HG03025 (cell line): ENCODE data around the gene PKN2.

Experiments used
- ATAC-seq: cut with Tn5 transposase; IDR thresholded peaks from one replicate; pipeline ENCODE4 v1.9.1; 2021; ENCODE audit warnings: mild to moderate bottlenecking, moderate library complexity; ENCODE audit not compliant: unreplicated experiment, low FRiP score

PKN2 gene

GRCh38 chr1:88683541-88684481 is at the start of gene PKN2:
TSS of gene PKN2 (plus strand) at chr1:88684273. CDS start at chr1:88684581, 308 bp downstream.
- ATAC-seq, result peak; percentile 89

- no peak for ATAC-seq
Observed at GRCh38 chr1:88634538-88634937, 49.5 kb upstream of the PKN2 start.

- ATAC-seq, result no peak
Observed at GRCh38 chr1:88640060-88640459, 44.0 kb upstream of the PKN2 start.

GRCh38 chr1:88645886-88646285 is 38.2 kb upstream of the PKN2 start:
- ATAC-seq, result no peak

GRCh38 chr1:88646476-88647248 is 37.4 kb upstream of the PKN2 start:
- ATAC-seq, result no peak

GRCh38 chr1:88647249-88647645 is 36.8 kb upstream of the PKN2 start:
- no peak for ATAC-seq

GRCh38 chr1:88647749-88648415 is 36.2 kb upstream of the PKN2 start:
- ATAC-seq, result no peak

- no peak for ATAC-seq
Observed at GRCh38 chr1:88648706-88649105, 35.4 kb upstream of the PKN2 start.

- ATAC-seq, result no peak
Observed at GRCh38 chr1:88649932-88650331, 34.1 kb upstream of the PKN2 start.

- no peak for ATAC-seq
Observed at GRCh38 chr1:88650676-88651418, 33.2 kb upstream of the PKN2 start.

- no peak for ATAC-seq
Observed at GRCh38 chr1:88655140-88655539, 28.9 kb upstream of the PKN2 start.

- ATAC-seq, result no peak
Observed at GRCh38 chr1:88655685-88656299, 28.3 kb upstream of the PKN2 start.

- no peak for ATAC-seq
Observed at GRCh38 chr1:88658419-88658818, 25.7 kb upstream of the PKN2 start.

- no peak for ATAC-seq
Observed at GRCh38 chr1:88659552-88659951, 24.5 kb upstream of the PKN2 start.

GRCh38 chr1:88661188-88661587 is 22.9 kb upstream of the PKN2 start:
- no peak for ATAC-seq

- ATAC-seq, result no peak
Observed at GRCh38 chr1:88661951-88662699, 21.9 kb upstream of the PKN2 start.

- no peak for ATAC-seq
Observed at GRCh38 chr1:88662723-88663122, 21.4 kb upstream of the PKN2 start.

- no peak for ATAC-seq
Observed at GRCh38 chr1:88668405-88668804, 15.7 kb upstream of the PKN2 start.

GRCh38 chr1:88670462-88670861 is 13.6 kb upstream of the PKN2 start:
- no peak for ATAC-seq
